Measurements from ENCODE around the gene PLEKHA6.

The PLEKHA6 gene

GRCh38 chr1:204227996-204228785 lies 131.5 kb downstream of the PLEKHA6 start:
- DNase-seq, result no peak

DNA sequence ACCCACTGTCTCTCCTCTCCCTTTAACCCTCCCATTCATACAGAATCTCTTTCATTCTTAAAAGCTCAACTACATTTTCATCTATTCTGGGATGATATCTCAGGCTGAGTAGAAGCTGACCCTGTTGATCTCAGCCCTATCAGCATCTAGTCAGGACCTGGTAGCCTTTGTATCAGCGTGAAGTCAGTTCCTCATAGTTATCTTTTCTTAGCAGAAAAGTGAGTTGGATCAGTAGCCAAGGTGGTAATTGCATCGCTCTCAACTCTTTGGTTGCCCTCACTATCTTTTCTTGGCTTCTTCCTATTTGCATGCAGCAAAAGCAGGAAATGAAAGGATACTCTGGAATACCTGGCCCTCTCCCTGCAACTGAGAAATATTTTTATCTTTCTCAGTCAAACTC lies 132.4 kb downstream of the PLEKHA6 start:
- DNase-seq, result no peak

- no peak for DNase-seq
These were observed 133.6 kb downstream of the PLEKHA6 start for GRCh38 chr1:204225841-204226735.

DNA sequence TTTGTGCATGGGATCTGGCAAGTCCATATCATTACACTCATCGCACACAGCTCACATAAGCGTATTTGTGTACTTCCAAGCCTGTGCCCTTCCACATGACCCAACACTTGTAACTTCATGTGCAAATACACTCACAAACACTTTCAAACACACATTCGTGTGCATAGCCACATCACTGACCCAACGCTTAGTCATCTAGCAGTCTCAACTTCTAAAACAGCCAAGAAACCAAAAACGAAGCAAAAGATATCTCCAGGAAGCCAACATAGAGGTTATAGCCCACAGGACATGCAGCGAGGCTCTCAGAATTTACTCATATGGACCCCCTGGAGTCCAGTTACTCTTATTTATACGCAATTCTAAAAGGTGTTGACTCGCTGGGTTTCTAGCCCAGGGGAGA lies 135.1 kb downstream of the PLEKHA6 start:
- DNase-seq, result no peak

GRCh38 chr1:204223129-204223860 lies 136.4 kb downstream of the PLEKHA6 start:
- no peak for DNase-seq

DNA sequence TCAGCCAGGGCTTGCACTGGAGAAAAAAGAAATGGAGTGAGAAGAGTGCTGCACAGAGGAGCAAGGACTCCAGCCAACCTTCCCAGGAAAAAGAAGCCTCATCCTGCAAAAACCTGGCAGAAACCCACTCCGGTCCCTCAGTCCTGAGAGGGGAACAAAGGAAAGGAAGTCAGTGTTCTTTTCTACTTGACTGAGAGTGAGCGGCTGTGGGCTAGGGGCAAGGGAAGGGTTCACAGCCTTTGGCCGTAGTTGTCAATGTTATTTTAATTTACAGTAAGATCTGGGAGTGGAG lies 137.0 kb downstream of the PLEKHA6 start:
- no peak for DNase-seq

GRCh38 chr1:204222006-204222763 lies 137.5 kb downstream of the PLEKHA6 start:
- no peak for DNase-seq

GRCh38 chr1:204221271-204221670 lies 138.5 kb downstream of the PLEKHA6 start:
- no peak for DNase-seq

DNA sequence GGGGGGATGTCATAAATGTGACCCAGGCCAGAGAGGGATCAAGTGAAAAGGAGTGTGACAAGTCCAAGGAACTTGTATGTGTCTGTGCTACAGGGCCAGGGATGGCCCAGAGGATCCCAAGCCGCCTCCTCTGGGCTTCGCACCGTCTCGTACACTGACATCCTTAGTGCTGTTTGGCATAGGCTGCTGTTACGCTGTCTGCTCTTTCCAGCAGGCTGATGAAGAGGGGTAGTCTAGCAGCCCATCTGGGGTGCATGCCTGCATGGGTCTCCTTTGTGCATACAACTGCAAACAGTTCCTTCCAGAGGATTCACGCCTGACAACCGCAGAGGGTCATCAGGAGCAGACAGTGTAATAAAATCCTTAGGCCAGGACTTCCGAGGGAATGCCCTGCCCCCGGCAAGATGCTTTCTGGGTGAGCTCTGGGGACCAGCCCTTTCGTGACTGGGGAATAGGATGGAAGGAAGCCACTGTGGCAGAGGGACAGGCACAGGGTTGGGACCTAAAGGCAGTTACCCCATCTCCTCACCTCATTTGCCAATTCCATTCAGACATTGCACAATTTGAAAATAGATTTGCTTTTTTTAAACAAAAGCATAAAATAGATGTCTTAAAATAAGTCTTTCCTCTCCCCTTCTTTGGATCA lies 139.6 kb downstream of the PLEKHA6 start:
- DNase-seq, result no peak

GRCh38 chr1:204218552-204218951 lies 141.2 kb downstream of the PLEKHA6 start:
- no peak for DNase-seq

DNA sequence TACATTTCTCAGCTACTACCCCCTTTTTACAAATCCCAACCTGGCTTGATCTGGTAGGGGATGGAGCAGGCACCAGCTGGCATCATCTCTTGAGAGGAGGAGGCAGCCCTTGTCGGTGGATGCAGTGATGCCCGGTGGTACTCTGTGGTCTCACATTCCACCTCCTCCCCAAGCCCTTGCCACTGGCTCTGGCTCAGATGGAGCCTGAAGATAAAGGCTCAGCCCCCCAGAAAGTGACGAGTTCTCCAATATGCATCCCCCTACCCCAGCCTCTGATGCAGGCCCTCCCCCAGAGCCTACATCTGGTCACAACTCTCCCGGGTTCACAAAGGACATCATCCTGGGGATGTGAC lies 142.1 kb downstream of the PLEKHA6 start:
- no peak for DNase-seq

DNA sequence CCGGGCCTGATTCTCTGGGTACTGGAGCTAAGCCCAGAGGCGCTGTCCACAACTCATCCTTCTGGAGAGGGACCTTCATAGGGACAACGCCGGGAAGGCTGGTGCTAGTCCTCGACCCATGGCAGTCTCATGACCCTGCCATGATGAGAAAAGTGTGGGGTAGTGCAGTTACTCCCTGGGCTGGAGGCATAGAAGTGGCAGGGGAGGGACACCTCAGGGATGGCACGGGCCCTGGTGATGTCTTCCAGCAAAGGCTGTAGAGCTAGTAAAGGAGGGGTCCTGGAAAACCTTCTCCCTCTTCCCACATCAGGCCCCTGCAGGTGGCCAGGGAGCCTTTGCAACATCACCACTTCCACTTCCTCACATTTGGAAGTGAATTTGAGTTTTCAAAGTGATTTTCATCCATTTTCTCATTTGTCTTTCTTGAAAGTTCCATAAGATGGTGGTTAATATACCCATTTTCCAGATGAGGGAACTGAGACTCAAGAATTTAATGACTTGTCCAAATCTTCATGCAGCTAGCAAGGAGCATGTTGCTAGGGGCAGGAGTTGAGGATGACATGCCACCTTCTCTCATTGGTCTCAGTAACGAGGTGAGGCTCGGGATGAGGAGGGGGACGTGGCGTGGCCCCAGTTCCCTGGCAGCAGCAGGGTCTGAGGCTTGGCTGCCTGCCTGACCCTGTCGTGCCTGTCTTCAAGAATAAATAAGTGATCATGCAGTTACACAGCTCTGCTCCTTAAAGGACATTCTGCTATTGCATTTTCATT lies 142.7 kb downstream of the PLEKHA6 start:
- DNase-seq, result no peak

DNA sequence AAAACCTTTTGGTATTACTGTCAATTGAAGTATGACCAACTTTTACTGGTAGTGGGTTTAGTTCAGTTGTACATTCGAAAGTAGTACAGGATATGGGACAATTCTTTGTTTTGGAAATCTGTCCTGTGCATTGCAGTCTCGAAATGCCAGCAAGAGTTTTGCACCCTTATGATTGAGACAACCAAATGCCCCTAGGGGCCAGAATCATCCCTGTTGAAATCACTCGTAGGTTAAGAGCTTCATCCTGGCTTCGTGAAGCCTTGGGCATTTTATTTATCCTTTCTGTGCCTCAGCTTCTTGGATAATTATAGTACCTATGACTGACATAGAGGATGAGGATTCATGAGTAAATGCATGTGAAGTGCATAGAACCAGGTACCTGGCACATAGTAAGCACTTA lies 143.5 kb downstream of the PLEKHA6 start:
- DNase-seq, result no peak

DNA sequence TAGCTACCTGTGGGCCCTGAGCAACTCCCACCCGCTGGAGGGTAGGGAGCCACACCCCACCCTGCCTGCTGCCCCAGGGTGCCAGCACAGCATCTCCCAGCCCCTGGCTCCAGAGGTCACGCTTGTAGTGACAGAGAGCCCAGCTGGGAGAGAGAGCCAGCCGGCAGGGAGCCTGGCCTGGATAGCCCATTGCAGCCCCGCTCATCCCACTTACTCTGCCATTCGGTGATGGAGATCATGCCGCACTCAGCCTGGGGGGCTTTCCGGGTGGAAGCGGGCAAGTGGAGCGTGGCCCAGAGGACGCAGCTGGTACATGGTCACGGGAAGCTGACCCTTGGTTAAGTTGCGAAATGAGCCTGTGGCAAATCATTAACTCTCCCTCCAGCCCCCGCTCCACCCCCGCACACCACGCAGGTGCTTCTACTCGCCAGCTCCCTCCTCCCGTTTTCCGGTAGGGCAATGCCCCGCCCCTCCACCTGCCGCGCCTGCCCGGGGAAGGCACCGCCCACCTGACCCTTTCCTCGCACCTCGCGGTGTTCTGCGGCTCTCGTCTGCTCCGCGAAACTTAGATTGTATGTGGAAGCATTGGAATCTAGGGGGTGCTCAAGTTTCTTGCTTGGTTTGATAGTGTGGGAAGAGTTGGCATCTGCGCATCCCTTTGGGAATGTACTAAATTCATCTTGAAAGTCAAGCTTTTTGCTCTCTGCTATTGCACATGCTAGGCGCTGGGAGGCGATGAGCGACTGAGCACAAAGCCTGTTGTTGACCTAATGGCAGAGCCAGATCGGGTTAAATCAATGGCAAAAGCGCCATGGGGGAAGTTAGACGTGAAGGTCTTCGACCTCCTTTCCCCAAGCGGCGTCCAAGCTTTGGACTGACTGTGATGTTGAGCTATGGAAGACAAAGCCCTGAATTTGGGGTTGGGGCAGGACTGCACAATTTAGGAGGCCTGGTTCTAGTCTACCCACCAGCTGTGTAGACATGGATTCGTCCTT lies 145.8 kb downstream of the PLEKHA6 start, which contains the start of gene GOLT1A:
TSS of gene GOLT1A (minus strand) at position 321 of the 995 bp plus-strand sequence. CDS start at position 239, 82 bp downstream.
- peak; percentile 32 for DNase-seq

DNA sequence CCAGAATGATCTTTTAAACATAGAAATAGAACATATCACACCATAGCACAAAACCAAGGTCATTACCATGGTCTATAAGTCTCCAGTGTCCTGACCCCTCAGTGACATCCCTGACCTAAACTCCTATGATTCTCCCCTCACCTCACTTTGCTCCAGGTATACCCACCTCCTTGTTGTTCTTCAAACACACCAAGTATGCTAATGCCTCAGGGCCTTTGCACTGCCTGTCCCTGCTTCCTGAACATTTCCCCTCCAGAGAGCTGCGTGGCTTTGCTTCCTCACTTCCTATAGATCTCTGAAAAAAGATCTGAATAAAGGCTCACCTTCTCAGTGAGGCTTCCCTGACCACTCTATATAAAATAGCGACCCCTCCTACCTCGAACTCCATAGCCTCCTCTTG lies 147.0 kb downstream of the PLEKHA6 start:
- no peak for DNase-seq

- DNase-seq, result no peak
These were observed 148.7 kb downstream of the PLEKHA6 start for GRCh38 chr1:204211046-204211445.

DNA sequence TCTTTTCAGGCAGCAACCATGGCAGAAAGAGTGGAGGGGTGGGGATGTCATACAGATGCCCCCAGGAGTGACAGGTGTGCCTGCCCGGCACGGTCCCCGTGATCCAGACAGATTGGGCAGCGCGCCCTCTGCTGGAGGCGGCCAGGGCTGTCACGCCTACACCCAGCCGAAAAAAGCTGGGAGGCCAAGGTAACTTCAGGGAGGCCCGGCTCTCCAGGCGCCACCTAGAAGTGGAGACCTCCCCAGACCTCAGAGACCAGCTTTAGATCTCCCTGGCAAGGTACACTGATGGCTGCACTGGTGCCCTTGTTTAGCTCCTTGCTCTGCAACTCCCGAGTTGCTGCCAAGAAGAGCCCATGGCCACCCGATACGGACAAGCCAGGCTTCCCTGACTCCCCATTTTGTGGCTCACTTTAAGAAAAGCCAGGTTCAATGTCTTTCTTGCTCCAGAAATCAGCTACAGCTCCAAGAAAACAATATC lies 152.6 kb downstream of the PLEKHA6 start:
- peak; percentile 60 for DNase-seq

DNA sequence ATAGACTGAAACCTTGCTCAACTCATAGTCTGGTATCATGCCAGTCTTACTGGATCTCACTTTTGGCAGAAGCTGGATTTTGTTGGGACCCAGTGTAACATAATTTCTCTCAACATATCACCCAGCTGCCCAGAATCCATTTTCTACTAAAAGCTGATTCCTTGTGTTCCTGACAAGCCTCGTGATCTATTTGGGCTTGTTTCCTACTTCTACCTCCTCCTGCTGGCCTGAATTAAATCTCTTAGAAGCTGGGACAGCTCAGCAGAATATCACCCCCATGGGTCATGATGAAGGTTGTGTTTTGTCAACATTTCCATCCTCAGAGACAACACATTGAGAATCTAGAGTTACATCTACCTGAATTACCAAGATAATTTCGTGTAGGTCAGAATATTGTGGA lies 153.6 kb downstream of the PLEKHA6 start:
- DNase-seq, result no peak

- no peak for DNase-seq
These were observed 154.2 kb downstream of the PLEKHA6 start for GRCh38 chr1:204205486-204205885.

DNA sequence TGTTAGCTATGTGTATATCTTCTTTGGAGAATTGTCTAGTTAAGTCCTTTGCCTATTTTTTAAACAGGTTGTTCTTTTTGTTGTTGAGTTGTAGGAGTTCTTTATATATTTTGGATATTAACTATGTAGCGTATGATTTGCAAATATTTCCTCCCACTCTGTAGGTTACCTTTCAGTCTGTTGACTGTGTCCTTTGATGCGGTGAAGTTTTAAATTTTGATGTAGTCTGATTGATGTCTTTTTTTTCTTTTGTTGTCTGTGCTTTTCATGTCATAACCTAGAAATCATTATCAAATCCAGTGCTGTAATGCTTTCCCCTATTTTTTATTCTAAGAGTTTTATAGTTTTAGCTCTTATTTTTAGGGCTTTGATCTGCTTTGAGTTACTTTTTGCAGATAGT lies 154.8 kb downstream of the PLEKHA6 start:
- no peak for DNase-seq
